HG03460 (cell line): ENCODE results near the gene DUSP15.
A peak's percentile ranks its signal among the peaks of the same experiment; 100 is the strongest.

ENCODE experiments used
- ATAC-seq: cut with Tn5 transposase; IDR thresholded peaks from one replicate; pipeline ENCODE4 v1.9.1; 2021; ENCODE audit not compliant: unreplicated experiment

The DUSP15 gene

GRCh38 chr20:31894980-31895675 is 24.8 kb upstream of the DUSP15 start:
- peak; percentile 96 for ATAC-seq

- ATAC-seq, result no peak
These were observed 20.3 kb upstream of the DUSP15 start for GRCh38 chr20:31890646-31891045.

DNA sequence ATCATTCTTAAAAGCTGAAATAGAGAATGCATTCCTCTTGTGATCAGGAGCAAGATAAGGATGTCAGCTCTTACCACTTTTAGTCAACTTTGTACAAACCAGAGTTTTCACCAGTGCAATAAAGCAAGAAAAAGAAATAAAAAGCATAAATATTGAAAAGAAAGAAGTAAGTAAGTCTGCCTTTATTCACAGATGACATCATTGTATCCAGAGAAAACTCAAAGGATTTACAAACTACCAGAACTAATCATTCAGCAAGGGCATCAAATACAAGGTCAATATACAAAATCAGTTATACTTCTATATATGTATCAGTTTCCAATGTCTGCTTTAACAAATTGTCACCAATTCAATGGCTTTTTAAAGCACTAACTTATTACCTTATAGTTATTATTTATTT is 13.5 kb upstream of the DUSP15 start:
- ATAC-seq, result no peak

- no peak for ATAC-seq
These were observed 11.6 kb upstream of the DUSP15 start for GRCh38 chr20:31881945-31882344.

DNA sequence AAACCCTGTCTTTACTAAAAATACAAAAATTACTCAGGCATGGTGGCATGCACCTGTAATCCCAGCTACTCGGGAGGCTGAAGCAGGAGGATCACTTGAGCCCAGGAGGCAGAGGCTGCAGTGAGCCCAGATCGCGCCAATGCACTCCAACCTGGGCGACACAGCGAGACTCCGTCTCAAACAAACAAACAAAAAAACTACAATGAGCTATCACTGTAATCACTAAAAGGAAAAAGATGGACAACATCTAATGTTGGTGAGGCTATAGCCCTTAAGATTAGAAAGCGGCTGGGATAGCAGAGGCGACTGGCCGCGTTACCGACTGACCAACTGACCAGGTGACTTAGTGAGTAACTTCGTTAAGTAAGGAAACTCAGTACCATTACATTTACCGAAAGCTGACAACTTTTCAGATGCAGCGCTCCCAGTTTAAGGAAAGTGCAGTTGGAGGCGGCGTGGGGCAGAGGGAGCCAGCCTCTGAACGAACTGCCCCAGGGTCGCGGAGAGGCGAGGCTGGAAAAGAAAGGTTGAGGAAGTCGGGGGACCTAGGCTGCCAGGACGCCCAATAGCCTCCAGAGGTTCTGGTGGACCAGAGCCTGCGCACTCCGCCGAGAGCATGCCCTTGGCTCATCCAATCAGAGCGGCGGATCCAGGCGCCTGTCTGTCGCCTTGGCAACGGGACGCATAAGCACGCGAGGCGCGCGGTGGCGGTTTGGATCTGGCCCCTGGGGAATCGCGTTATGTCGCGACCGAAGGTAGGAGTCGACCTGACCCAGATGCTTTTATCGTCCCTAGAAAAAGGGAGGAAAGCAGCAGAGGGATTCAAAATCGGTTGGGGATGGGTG is 9.0 kb upstream of the DUSP15 start:
- ATAC-seq, result peak; percentile 81

DNA sequence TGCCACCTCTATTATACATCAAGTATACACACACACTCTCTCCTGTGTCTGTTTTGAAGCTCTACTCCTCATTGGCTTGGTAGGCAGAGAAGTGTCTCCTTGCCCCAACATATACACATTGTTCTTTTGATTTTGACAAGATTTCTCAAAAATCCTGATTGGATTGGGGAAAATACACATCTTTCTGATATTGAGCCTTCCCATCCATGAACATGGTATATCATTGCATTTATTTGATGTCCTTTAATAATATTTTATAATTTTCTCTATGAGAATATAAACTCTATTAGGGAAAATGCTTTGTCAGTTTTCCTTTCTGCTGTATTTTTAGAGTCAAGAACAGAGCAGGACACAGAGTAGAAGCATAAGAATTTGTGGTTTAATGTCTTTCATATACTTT is 7.4 kb upstream of the DUSP15 start:
- no peak for ATAC-seq

DNA sequence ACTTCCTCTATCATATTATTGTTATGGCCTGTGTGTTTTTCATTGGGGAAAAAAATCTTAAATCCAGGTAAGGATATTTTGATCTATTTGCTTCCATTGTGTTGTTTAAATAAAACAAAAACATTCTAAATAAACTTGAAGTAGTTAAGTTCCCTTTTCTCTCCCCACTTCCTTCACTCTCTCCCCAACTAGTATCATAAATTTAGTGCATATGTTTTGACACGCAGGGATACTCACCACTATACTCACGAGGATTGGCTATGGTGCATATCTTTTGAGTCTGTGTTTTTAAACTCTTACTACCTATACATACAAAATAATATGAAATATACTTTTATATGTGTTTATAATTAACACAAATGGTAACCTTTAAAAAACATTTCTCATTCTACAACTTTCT is 5.3 kb upstream of the DUSP15 start:
- no peak for ATAC-seq

- no peak for ATAC-seq
These were observed 2.1 kb upstream of the DUSP15 start for GRCh38 chr20:31872406-31872805.

GRCh38 chr20:31871618-31871954 is 1.3 kb upstream of the DUSP15 start:
- ATAC-seq, result no peak

GRCh38 chr20:31870726-31871617 is 645 bp upstream of the DUSP15 start:
- ATAC-seq, result no peak

GRCh38 chr20:31869673-31869941 is 720 bp downstream of the DUSP15 start:
- ATAC-seq, result no peak

GRCh38 chr20:31868853-31869672 is 1.3 kb downstream of the DUSP15 start:
- no peak for ATAC-seq

- ATAC-seq, result no peak
These were observed 4.1 kb downstream of the DUSP15 start for GRCh38 chr20:31866221-31866620.

DNA sequence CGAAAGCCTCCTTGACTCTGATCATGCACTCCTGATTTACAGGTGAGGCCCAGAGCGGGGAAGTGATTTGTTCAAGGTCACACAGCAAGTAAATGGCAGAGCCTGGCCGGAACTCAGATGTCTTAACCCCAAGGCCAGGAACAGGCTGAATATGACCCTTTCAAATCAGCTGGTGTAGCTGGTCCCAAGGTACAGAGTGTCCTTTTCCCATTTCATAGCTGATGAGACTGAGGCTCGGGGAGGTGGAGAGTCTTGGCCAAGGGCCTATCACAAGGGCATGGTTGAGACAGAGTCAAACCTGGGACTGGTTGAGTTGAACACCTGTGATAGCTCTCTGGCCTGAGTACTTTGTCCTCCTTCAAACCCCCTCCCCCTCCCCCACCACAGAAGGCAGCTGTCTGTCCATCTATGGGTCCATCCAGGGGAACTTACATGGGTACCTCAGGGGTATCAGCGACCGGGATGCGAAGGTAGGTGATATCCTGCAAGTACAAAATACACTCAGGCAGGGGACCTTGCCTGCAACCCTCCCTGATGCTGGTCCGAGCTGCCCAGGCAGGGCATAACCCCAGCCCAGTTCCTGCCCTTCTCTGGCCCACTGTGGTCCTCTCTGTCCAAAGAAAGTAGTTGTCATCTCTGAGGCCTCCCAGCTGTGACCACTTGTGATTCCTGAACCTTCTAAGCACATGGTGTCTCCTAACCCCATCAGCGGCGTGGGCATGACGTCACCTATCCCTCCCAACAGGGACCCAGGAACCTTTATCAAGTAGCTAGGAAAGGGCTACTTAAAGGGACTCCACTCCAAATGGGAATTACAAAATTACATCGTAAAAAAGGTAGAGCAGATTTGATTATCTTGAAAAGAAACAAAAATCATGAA is 5.6 kb downstream of the DUSP15 start:
- ATAC-seq, result no peak

DNA sequence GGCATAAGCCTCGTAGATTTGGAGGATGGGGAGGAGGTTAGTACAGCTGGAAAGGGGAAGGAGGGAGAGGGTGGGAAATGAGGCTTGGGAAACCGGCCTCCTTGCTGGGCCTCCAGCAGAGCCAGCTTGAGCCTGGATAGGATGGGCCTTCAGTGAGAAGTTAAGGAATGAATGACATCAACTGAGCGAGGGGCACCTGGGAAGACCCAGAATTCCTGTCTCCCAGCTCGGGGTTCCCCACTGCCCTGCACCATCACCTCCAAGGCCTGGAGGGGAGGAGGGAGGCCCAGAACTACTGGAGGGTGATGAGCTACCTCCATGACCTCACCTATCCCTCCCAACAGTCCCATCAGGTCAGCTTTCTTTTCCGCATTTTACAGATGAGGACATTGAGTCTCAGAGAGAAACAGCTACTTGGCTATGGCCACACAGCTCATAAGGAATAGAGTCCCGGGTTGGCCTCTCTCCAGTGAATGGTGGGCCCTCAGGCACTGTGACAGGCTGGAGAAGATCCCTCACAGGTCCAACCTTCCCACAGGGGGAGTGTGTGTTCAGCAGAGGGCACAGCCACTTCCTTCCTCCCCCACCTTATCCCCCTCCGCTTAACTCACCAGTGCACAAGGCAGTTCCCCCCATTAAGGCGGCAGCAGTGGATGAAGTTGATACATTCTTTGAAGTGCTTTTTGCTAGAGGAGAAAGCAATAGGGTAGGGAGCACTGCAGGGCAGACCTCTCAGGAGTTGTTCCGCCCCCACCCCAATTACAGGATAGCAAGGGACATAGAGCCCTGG is 6.8 kb downstream of the DUSP15 start:
- no peak for ATAC-seq

DNA sequence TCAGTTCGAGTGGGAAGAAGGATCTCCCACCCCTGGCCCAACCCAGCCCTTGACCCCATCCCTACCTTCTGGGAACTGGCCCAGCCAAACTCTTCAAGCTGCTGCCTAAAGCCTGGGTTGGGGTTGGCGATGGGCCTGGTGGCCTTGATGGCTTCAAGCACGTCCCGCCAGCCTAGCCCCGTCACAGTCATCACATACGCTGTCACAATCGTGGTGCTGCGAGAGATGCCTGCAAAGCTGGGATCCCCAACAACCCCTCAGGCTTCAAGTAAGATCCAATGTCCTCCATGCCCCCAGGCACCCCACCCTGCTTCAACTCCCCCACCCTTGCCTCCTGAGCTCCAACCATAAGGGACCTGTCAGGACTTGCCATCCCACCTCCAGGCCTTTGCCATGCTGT is 7.8 kb downstream of the DUSP15 start:
- ATAC-seq, result no peak

DNA sequence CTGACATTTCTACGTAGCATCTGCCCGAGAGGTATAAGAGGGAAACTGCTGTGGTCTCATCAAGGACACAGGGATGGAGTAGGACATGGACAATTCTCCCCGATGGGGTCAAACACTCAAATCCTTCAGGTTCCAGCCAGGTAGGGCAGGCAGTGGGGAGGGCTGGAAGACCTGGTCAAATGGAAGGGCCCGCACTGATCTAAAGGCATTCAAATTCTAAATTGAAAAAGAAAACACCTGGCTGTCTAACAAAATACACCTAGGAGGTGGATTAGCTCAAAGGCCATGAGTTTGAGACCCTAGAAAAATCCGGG is 8.2 kb downstream of the DUSP15 start:
- no peak for ATAC-seq

GRCh38 chr20:31861385-31862156 is 8.8 kb downstream of the DUSP15 start:
- peak; percentile 44 for ATAC-seq

DNA sequence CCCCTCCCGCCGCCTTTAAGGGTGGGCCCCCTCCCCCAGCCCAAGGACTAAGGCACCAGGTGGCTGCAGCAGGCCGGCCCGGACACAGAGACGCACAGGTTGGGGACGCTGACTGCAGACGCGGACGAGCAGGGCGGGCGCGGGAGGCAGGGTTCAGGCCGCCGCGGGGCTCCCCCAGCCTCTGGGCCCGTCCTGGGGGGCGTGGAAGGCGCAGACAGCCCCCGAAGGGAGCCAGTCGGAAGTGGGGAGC is 9.3 kb downstream of the DUSP15 start:
- ATAC-seq, result no peak
